ENCODE results near the gene DENND1A. TPM values are rescaled to one million over a fixed set of nuclear protein-coding genes. Genes with fewer than 3 reads are reported as not detected.

Gene DENND1A
- total and polyA plus RNA-seq, 2 of the 13 experiments (the other 11 are each of a cell fraction or from before 2014, with no cell fraction given), result 14.8 to 30.1 TPM

- peak; percentile 67; the same call in 1 of the 2 replicates for TF ChIP-seq ZNF503 (CRISPR knock-in tag; IDR thresholded peaks at IDR 0.05)
- no peak for TF ChIP-seq ZNF225 (CRISPR knock-in tag; IDR thresholded peaks at IDR 0.05)
- TF ChIP-seq NCOA1 (CRISPR knock-in tag; IDR thresholded peaks at IDR 0.05), result no peak
- TF ChIP-seq NR2F6 (IDR thresholded peaks at IDR 0.05), result peak; percentile 96
- peak; percentile 83 for TF ChIP-seq NR2F6 (CRISPR knock-in tag; IDR thresholded peaks at IDR 0.05)
- no peak for TF ChIP-seq ZNF709 (CRISPR knock-in tag; IDR thresholded peaks at IDR 0.05)
- TF ChIP-seq ZNF724P (CRISPR knock-in tag; IDR thresholded peaks at IDR 0.05; ENCODE audit: borderline replicate concordance), result no peak
- no peak for TF ChIP-seq CAMTA2 (CRISPR knock-in tag; IDR thresholded peaks at IDR 0.05; ENCODE audit: borderline replicate concordance)
- TF ChIP-seq, protein P1, sequence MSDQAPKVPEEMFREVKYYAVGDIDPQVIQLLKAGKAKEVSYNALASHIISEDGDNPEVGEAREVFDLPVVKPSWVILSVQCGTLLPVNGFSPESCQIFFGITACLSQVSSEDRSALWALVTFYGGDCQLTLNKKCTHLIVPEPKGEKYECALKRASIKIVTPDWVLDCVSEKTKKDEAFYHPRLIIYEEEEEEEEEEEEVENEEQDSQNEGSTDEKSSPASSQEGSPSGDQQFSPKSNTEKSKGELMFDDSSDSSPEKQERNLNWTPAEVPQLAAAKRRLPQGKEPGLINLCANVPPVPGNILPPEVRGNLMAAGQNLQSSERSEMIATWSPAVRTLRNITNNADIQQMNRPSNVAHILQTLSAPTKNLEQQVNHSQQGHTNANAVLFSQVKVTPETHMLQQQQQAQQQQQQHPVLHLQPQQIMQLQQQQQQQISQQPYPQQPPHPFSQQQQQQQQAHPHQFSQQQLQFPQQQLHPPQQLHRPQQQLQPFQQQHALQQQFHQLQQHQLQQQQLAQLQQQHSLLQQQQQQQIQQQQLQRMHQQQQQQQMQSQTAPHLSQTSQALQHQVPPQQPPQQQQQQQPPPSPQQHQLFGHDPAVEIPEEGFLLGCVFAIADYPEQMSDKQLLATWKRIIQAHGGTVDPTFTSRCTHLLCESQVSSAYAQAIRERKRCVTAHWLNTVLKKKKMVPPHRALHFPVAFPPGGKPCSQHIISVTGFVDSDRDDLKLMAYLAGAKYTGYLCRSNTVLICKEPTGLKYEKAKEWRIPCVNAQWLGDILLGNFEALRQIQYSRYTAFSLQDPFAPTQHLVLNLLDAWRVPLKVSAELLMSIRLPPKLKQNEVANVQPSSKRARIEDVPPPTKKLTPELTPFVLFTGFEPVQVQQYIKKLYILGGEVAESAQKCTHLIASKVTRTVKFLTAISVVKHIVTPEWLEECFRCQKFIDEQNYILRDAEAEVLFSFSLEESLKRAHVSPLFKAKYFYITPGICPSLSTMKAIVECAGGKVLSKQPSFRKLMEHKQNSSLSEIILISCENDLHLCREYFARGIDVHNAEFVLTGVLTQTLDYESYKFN (CRISPR knock-in tag; conservative IDR thresholded peaks at IDR 0.05), result peak; percentile 29; the same call in 1 of the 2 replicates
- TF ChIP-seq ZSCAN22 (CRISPR knock-in tag; IDR thresholded peaks at IDR 0.05), result no peak
- no peak for TF ChIP-seq SUZ12 (IDR thresholded peaks at IDR 0.05; ENCODE audit: low read depth, low read length)
- no peak for TF ChIP-seq FOXP1 (IDR thresholded peaks at IDR 0.05)
- peak; percentile 35; the same call in 1 of the 2 replicates for TF ChIP-seq FOXP1 (CRISPR knock-in tag; IDR thresholded peaks at IDR 0.05)
- no peak for TF ChIP-seq ZNF644 (CRISPR knock-in tag; IDR thresholded peaks at IDR 0.05; ENCODE audit: low read depth)
- TF ChIP-seq KAT7 (CRISPR knock-in tag; IDR thresholded peaks at IDR 0.05; ENCODE audit: borderline replicate concordance), result no peak
- no peak for TF ChIP-seq ZBTB10 (CRISPR knock-in tag; IDR thresholded peaks at IDR 0.05; ENCODE audit: borderline replicate concordance)
- peak; percentile 45; the same call in 1 of the 2 replicates for TF ChIP-seq SP5 (CRISPR knock-in tag; IDR thresholded peaks at IDR 0.05; ENCODE audit: borderline replicate concordance, low read depth)
- TF ChIP-seq U2AF2 (IDR thresholded peaks at IDR 0.05; ENCODE audit: low read depth, low read length), result no peak
- TF ChIP-seq, protein P2, sequence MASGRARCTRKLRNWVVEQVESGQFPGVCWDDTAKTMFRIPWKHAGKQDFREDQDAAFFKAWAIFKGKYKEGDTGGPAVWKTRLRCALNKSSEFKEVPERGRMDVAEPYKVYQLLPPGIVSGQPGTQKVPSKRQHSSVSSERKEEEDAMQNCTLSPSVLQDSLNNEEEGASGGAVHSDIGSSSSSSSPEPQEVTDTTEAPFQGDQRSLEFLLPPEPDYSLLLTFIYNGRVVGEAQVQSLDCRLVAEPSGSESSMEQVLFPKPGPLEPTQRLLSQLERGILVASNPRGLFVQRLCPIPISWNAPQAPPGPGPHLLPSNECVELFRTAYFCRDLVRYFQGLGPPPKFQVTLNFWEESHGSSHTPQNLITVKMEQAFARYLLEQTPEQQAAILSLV (CRISPR knock-in tag; IDR thresholded peaks at IDR 0.05; ENCODE audit: borderline replicate concordance), result no peak
- no peak for TF ChIP-seq EEA1 (CRISPR knock-in tag; IDR thresholded peaks at IDR 0.05; ENCODE audit: borderline replicate concordance)
- TF ChIP-seq, protein P3, sequence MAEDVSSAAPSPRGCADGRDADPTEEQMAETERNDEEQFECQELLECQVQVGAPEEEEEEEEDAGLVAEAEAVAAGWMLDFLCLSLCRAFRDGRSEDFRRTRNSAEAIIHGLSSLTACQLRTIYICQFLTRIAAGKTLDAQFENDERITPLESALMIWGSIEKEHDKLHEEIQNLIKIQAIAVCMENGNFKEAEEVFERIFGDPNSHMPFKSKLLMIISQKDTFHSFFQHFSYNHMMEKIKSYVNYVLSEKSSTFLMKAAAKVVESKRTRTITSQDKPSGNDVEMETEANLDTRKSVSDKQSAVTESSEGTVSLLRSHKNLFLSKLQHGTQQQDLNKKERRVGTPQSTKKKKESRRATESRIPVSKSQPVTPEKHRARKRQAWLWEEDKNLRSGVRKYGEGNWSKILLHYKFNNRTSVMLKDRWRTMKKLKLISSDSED (CRISPR knock-in tag; IDR thresholded peaks at IDR 0.05), result no peak
These were observed 68.7 kb downstream of the DENND1A start (continued) for GRCh38 chr9:123861086-123861755.
